Uterine smooth muscle cell (primary cell): ENCODE measurements around the gene EGFLAM. TPM values are rescaled to one million over a fixed set of nuclear protein-coding genes. Genes with fewer than 3 reads are reported as not detected.

Source experiments
- total RNA-seq: library from RNA; depleted of rRNA; stranded (reverse); fragments of >200 nt; gene quantifications from 2 replicates; pipeline ENCODE4 v1.2.3, GENCODE V29; 2014

EGFLAM gene
- 0.75 and 1.1 TPM in 2 replicates for total RNA-seq

DNA sequence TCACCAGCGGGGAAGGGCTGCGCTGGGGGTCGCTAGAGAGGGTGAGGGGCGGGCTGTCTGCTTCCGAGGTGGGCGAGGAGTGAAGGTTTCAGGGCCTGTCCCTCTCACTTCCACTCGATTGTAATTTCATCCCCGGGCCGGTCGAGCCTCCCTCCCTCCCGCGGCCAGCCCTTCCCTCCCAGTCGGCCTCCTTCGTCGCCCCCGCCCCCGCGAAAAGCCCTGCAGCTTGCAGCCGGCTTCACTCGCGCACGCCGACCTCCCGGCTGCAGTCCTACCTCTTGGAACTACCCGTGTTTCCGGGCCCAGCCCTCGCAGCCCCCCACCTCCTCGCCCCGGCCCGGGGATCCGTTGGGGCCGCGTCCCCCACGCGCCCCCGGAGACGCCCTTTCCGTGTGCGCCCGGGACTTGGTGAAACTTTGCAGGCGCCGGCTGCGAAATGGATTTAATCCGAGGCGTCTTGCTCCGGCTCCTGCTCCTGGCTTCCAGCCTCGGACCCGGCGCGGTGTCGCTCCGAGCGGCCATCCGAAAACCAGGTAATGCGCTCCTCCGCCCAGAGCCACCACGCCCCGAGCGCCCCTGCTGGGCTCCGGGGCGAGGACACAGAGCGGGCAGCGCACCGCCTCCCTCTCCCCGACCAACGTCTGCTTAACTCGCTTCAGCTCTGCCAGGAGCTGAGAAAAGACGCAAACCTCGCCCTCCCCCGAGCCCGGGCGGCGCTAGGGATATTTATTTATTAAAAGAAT lies at the start of gene EGFLAM:
TSS of gene EGFLAM (plus strand) at position 241 of the 743 bp plus-strand sequence. CDS start at position 437, 196 bp downstream.

